ENCODE data around the gene GSN.

Gene GSN

DNA sequence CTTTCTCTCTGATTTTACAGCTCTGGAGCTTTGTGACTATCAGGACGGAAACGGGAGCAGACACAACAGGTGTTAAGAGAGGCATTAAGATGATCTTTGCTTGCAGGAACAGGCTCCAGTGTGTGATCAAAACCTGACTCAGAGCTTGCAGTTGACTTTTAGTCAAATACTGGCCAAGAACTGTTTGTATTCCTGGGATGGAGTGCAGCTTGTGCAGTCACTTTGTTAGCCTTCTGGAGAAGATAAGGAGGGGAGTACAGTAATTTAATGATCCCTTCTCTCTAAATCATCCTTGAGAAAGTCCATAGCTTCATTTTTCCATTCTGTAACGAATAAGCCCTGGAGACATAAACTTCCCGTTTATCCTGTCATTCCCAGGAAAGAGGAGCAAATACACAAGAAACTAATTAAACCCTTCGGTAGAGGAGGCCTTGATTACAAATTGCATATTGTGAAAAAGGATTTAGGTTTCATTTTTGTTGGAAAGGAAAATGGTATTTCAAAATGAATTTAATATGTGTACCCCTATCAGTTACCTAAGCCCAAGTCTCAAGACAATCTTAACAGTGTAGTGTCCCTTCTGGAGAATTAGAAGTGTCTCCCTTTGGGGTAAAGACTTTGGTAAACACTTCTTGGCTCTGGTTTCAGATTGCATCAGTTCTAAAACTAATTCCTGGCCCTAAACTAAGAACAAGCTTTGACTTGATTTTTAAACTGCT is 105.2 kb downstream of the GSN start:
- peak; percentile 52 for DNase-seq (ENCODE audit: low read depth)
- TF ChIP-seq, protein P1, sequence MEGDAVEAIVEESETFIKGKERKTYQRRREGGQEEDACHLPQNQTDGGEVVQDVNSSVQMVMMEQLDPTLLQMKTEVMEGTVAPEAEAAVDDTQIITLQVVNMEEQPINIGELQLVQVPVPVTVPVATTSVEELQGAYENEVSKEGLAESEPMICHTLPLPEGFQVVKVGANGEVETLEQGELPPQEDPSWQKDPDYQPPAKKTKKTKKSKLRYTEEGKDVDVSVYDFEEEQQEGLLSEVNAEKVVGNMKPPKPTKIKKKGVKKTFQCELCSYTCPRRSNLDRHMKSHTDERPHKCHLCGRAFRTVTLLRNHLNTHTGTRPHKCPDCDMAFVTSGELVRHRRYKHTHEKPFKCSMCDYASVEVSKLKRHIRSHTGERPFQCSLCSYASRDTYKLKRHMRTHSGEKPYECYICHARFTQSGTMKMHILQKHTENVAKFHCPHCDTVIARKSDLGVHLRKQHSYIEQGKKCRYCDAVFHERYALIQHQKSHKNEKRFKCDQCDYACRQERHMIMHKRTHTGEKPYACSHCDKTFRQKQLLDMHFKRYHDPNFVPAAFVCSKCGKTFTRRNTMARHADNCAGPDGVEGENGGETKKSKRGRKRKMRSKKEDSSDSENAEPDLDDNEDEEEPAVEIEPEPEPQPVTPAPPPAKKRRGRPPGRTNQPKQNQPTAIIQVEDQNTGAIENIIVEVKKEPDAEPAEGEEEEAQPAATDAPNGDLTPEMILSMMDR (IDR thresholded peaks at IDR 0.05; ENCODE audit: low read length, missing control alignments): no peak
- H3K4me3 ChIP-seq (replicated peaks; ENCODE audit: low read depth, low read length): no peak overlapping the region

- TF ChIP-seq, protein P1 (IDR thresholded peaks at IDR 0.05; ENCODE audit: low read length, missing control alignments): peak; percentile 51
- DNase-seq (ENCODE audit: low read depth): peak; percentile 64
- H3K4me3 ChIP-seq (replicated peaks; ENCODE audit: low read depth, low read length): no peak overlapping the region
Observed at GRCh38 chr9:121376214-121376830, 108.4 kb downstream of the GSN start.

DNA sequence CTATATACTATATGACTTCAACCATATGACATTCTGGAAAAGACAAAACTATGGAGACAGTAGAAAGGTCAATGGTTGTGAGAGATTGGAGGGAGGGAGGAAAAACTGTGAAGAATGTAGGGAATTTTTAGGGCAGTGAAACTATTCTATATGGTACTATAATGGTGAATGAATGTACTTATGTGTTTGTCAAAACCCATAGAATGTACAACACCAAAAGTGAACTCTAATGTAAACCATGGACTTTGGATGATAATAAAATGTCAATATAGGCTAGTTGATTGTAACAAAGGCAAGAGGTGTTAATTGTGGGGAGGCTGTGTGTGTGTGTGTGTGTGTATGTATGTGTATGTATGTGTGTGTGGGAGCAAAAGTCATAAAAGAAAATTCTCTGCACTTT is 112.9 kb downstream of the GSN start:
- H3K4me3 ChIP-seq (replicated peaks; ENCODE audit: low read depth, low read length): no peak overlapping the region
- TF ChIP-seq, protein P1 (IDR thresholded peaks at IDR 0.05; ENCODE audit: low read length, missing control alignments): no peak
- no peak for DNase-seq (ENCODE audit: low read depth)

All from fibroblast of pulmonary artery (primary cell).